Ishikawa (cell line): ENCODE results near the gene SLC38A2.

Experiments used
- CEBPB ChIP-seq: IDR thresholded peaks from 2 replicates; pipeline ENCODE4 v1.6.1; 2012
- EGR1 ChIP-seq: IDR thresholded peaks from 2 replicates; pipeline ENCODE4 v1.6.1; 2012
- YY1 ChIP-seq: IDR thresholded peaks from 2 replicates; pipeline ENCODE4 v1.6.1; 2012; ENCODE audit warnings: low read depth

DNA sequence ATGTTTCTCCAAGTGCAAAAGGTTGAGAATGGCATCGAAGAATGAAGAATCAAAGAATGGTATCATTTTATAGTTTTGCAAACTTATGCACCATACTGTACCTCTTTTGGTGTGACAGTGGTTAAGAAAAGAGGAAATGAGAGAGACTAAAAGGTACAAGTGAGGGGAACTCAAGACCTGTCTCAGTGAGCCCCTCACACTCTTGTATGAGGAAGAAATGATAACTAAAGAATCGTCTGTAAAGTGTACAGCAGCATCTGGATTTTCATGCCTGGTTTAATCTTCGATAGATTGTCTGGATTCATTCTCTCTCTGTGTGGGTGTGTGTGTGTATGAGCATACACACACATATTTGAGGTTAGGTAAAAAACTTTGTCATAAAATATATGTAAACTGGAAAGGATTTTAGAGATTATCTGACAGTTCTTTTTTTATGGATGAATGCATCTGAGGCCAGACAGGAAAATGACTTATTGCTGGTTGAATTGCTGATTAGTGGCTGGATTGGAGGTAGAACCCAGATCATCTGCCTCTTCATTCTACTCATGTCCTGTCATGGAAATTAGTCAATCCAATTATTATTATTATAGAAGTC is 16.0 kb upstream of the SLC38A2 start:
- TF ChIP-seq YY1 (no peak), EGR1 (no peak), CEBPB (no peak)
